Panc1 (cell line): ENCODE measurements around the gene IGFBP6. TPM values are rescaled to one million over a fixed set of nuclear protein-coding genes. Genes with fewer than 3 reads are reported as not detected.

Experiments used
- ATAC-seq: fragments of 200-7000 bp; cut with Tn5 transposase; 2 replicates; pipeline ENCODE4 v1.9.1; 2020; ENCODE audit warnings: mild to moderate bottlenecking, moderate library complexity
- BruUV-seq: library from RNA; stranded (reverse); fragments of 400-500 nt; replicated peaks from 2 replicates; lab custom pipeline; 2021; lab: Mats Ljungman, UMichigan
- CTCF ChIA-PET: fragments of 300-600 bp; sonication (Branson Sonifier 250); formaldehyde crosslinking; loops from one replicate; lab custom pipeline; 2022; ENCODE audit warnings: antibody characterized with exemption; lab: Charles Lee
- POLR2A ChIA-PET: fragments of 300-600 bp; sonication (Branson Sonifier 250); formaldehyde crosslinking; loops from one replicate; lab custom pipeline; 2022; ENCODE audit warnings: antibody characterized with exemption; lab: Charles Lee
- DNase-seq: peaks from one replicate; pipeline ENCODE4 v3.0.0-alpha.2; 2010; ENCODE audit warnings: low read depth, low spot score
- H3K27ac ChIP-seq: 2 replicates; pipeline ENCODE4 v1.5.1; 2011; ENCODE audit warnings: mild to moderate bottlenecking, low read length, inconsistent platforms
- H3K27me3 ChIP-seq: fragments of 200-500 bp; sonication (Bioruptor generic); 2 replicates; pipeline ENCODE4 v1.6.0; 2014; ENCODE audit warnings: low read length, inconsistent platforms; ENCODE audit not compliant: control insufficient read depth, insufficient read depth
- H3K36me3 ChIP-seq: fragments of 200-500 bp; sonication (Bioruptor generic); 2 replicates; pipeline ENCODE4 v1.5.1; 2014; ENCODE audit warnings: inconsistent platforms, mild to moderate bottlenecking, low read length, moderate library complexity; ENCODE audit not compliant: control insufficient read depth, insufficient read depth
- H3K4me1 ChIP-seq: 2 replicates; pipeline ENCODE4 v1.5.1; 2011; ENCODE audit warnings: inconsistent platforms, mild to moderate bottlenecking, low read length, moderate library complexity; ENCODE audit not compliant: control insufficient read depth, insufficient read depth
- H3K4me3 ChIP-seq, 2 experiments: 2 replicates each; pipeline ENCODE4 v1.5.1; 2011 to 2012; ENCODE audit warnings: low read depth in 2 of 2, low read length in 2 of 2, mild to moderate bottlenecking in 2 of 2, inconsistent platforms in 1 of 2, moderate library complexity in 1 of 2
- H3K9me3 ChIP-seq: fragments of 200-500 bp; sonication (Bioruptor generic); 2 replicates; pipeline ENCODE4 v1.5.1; 2014; ENCODE audit warnings: low read depth, mild to moderate bottlenecking, inconsistent platforms, low read length, moderate library complexity; ENCODE audit not compliant: control insufficient read depth, insufficient read depth
- POLR2AphosphoS5 ChIP-seq: IDR thresholded peaks from 2 replicates; pipeline ENCODE4 v1.6.1; 2012; ENCODE audit warnings: mild to moderate bottlenecking, low read depth, low read length, moderate library complexity
- SIN3A ChIP-seq: IDR thresholded peaks from 2 replicates; pipeline ENCODE4 v1.6.1; 2012; ENCODE audit warnings: low read depth, mild to moderate bottlenecking, low read length, moderate library complexity, borderline replicate concordance; ENCODE audit not compliant: insufficient read depth
- TCF7L2 ChIP-seq: IDR thresholded peaks from 2 replicates; pipeline ENCODE4 v1.6.1; 2011; ENCODE audit warnings: mild to moderate bottlenecking, low read depth, low read length, inconsistent platforms
- in situ Hi-C: cut with HindIII; loops from 2 replicates; pipeline ENCODE4 v1.10.0; 2016; ENCODE audit warnings: low sequenced_read_pairs, low pct_unique_long_range_greater_than_20kb
- intact Hi-C: fragments of 100-400 bp; cut with micrococcal nuclease; formaldehyde crosslinking; loops from one replicate; pipeline ENCODE4 v1.10.0; 2022; ENCODE audit not compliant: unreplicated experiment
- total RNA-seq: library from RNA; stranded (reverse); gene quantifications from one replicate; pipeline ENCODE4 v1.2.1, GENCODE V29; 2021; ENCODE audit not compliant: unreplicated experiment
- TF ChIP-seq, protein P1 (sequence below): fragments of 450-650 bp; IDR thresholded peaks from 2 replicates; pipeline ENCODE4 v1.5.1; 2017; ENCODE audit warnings: mild to moderate bottlenecking
- TF ChIP-seq, protein P2 (sequence below), 2 experiments: IDR thresholded peaks; 2 replicates each; pipeline ENCODE4 v1.6.1; 2011 to 2012; ENCODE audit warnings: low read depth in 2 of 2, control low read depth in 1 of 2, low read length in 1 of 2, mild to moderate bottlenecking in 1 of 2, moderate library complexity in 1 of 2; ENCODE audit not compliant: insufficient read depth in 1 of 2

The IGFBP6 gene
- total RNA-seq, 1 experiment from 2014 or later: 4.7 TPM

DNA sequence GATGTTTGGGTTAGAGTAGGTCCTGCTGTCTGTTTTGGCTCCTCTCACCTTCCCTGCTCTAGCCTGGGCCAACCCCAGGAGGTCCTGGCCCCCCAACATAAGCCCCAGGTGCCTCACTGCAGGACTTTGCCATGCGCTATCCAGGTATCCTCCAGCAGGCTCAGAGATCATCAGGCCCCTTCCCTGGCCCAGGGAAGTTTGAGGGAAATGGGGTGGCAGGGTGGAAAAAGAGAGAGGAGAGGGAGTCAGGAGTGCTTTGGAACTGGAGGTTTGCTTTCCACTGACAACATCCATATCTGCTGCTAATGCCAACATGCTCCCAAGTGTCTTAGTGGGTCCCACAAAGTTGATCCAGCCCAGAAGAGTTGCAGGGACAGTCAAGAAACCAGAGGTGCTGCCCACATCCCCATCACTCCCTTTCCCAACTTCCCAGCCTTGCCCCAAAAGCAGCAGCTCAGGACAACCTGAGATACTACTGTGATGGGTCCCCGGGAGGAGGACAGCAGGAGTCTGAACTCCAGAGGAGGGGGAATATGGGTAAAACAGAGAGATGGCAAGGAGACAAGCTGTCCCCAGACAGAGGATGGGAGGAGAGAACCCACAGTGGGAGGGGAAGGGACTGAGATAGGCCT, 46.9 kb upstream of the IGFBP6 start:
- Histone ChIP-seq H3K9me3 (no peaks in the 10 kb centered on the region), H3K36me3 (no peaks in the 10 kb centered on the region), H3K27me3 (no peaks in the 10 kb centered on the region), H3K4me3 (peak overlapping the region; percentile 38 to 60), H3K27ac (peak overlapping the region; percentile 93), H3K4me1 (peaks cover 73% of the 10 kb centered on the region)
- TF ChIP-seq, protein P1, sequence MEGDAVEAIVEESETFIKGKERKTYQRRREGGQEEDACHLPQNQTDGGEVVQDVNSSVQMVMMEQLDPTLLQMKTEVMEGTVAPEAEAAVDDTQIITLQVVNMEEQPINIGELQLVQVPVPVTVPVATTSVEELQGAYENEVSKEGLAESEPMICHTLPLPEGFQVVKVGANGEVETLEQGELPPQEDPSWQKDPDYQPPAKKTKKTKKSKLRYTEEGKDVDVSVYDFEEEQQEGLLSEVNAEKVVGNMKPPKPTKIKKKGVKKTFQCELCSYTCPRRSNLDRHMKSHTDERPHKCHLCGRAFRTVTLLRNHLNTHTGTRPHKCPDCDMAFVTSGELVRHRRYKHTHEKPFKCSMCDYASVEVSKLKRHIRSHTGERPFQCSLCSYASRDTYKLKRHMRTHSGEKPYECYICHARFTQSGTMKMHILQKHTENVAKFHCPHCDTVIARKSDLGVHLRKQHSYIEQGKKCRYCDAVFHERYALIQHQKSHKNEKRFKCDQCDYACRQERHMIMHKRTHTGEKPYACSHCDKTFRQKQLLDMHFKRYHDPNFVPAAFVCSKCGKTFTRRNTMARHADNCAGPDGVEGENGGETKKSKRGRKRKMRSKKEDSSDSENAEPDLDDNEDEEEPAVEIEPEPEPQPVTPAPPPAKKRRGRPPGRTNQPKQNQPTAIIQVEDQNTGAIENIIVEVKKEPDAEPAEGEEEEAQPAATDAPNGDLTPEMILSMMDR: no peak
- TF ChIP-seq POLR2AphosphoS5 (no peak), TCF7L2 (no peak), SIN3A (no peak)
- TF ChIP-seq, protein P2, sequence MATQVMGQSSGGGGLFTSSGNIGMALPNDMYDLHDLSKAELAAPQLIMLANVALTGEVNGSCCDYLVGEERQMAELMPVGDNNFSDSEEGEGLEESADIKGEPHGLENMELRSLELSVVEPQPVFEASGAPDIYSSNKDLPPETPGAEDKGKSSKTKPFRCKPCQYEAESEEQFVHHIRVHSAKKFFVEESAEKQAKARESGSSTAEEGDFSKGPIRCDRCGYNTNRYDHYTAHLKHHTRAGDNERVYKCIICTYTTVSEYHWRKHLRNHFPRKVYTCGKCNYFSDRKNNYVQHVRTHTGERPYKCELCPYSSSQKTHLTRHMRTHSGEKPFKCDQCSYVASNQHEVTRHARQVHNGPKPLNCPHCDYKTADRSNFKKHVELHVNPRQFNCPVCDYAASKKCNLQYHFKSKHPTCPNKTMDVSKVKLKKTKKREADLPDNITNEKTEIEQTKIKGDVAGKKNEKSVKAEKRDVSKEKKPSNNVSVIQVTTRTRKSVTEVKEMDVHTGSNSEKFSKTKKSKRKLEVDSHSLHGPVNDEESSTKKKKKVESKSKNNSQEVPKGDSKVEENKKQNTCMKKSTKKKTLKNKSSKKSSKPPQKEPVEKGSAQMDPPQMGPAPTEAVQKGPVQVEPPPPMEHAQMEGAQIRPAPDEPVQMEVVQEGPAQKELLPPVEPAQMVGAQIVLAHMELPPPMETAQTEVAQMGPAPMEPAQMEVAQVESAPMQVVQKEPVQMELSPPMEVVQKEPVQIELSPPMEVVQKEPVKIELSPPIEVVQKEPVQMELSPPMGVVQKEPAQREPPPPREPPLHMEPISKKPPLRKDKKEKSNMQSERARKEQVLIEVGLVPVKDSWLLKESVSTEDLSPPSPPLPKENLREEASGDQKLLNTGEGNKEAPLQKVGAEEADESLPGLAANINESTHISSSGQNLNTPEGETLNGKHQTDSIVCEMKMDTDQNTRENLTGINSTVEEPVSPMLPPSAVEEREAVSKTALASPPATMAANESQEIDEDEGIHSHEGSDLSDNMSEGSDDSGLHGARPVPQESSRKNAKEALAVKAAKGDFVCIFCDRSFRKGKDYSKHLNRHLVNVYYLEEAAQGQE (IDR thresholded peaks at IDR 0.05; ENCODE audit: insufficient read depth in 1 of 2, low read depth in 2 of 2, low read length in 1 of 2): no peak
- ChIA-PET CTCF (no interaction called here), POLR2A (no interaction called here)
- ATAC-seq: no peak
- no peak for DNase-seq
- intact Hi-C loops (no loop called here), in situ Hi-C loops (no loop called here)
- BruUV-seq: no TSS peak

DNA sequence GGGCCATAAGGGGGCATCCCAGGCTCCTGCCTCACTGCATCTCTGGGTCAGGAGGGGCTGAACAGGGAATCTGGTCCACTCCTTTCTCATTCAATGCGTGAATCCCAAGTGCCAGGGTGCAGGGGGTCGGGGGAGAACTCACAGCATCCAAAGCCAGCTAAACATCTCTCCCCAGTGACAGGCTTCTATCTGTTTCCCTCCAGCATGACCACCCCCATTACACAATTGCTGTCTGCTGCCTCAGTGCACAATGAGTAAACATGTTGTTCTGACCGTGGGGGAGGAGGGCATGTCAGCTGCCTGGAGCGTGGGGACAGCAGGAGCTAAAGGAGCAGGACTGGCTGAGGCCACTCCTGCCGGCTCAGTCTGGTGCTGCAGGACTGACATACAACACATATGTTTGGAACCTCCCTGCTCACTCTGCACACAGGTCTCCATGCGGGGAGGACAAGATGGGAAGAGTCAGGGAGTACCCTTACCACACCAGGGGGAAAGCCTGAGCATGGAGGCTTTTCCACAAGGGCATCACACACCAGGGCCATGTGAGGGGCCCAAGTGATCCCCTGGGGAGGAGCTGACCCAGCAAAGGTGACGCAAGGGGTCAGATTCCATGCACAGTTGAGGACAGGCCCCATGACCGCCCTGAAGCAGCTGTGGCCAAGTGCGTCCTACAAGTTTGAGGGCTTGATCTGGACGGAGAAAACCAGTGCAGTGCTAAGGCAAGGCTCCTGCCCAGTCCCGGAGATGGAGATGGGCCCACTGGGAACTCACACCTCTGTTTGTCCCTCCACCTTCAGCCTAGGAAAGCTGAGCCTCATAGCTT, 46.2 kb upstream of the IGFBP6 start:
- no peak for TF ChIP-seq SIN3A
- TF ChIP-seq, protein P2 (IDR thresholded peaks at IDR 0.05; ENCODE audit: insufficient read depth in 1 of 2, low read depth in 2 of 2, low read length in 1 of 2): no peak
- TF ChIP-seq TCF7L2: no peak
- peak overlapping the region; percentile 93 for H3K27ac ChIP-seq
- H3K36me3 ChIP-seq: no peaks in the 10 kb centered on the region
- DNase-seq (no peak), ATAC-seq (no peak)
- H3K9me3 ChIP-seq: no peaks in the 10 kb centered on the region
- peak overlapping the region in 1 of 2 experiments; percentile 60; a peak in 3 of 4 replicates for H3K4me3 ChIP-seq
- in situ Hi-C loops: no loop called here
- intact Hi-C loops: no loop called here
- no TSS peak for BruUV-seq
- POLR2A ChIA-PET: no interaction called here
- peaks cover 66% of the 10 kb centered on the region for H3K4me1 ChIP-seq
- CTCF ChIA-PET: no interaction called here
- no peaks in the 10 kb centered on the region for H3K27me3 ChIP-seq
